Endothelial cell of umbilical vein (primary cell): ENCODE results near the gene ADA. TPM values are rescaled to one million over a fixed set of nuclear protein-coding genes. Genes with fewer than 3 reads are reported as not detected.
A peak's percentile ranks its signal among the peaks of the same experiment; 100 is the strongest.

Experiments
- BruUV-seq: library from RNA; stranded (reverse); fragments of 400-500 nt; replicated peaks from 2 replicates; lab custom pipeline; 2021; lab: Mats Ljungman, UMichigan
- CTCF ChIA-PET: fragments of 300-600, 350-600 bp; sonication (Branson Sonifier 250); formaldehyde crosslinking; loops from one replicate; lab custom pipeline; 2021; ENCODE audit warnings: antibody characterized with exemption, inconsistent platforms; lab: Charles Lee
- POLR2A ChIA-PET: fragments of 300-600, 350-600 bp; sonication (Branson Sonifier 250); formaldehyde crosslinking; loops from one replicate; lab custom pipeline; 2021; ENCODE audit warnings: antibody characterized with exemption, inconsistent platforms; lab: Charles Lee
- DNase-seq: peaks from one replicate; pipeline ENCODE4 v3.0.0-alpha.2; 2011; ENCODE audit warnings: low read depth, low spot score
- FAIRE-seq: peaks from 2 replicates; lab custom pipeline; 2011; peaks lifted over from hg19 to GRCh38; lab: Jason Lieb, UNC
- H2AFZ ChIP-seq: 2 replicates; pipeline ENCODE4 v1.6.0; 2012; ENCODE audit warnings: low read depth, low read length, control low read depth, inconsistent platforms
- H3K27ac ChIP-seq: 2 replicates; pipeline ENCODE4 v1.5.1; 2011; ENCODE audit warnings: low read depth, mild to moderate bottlenecking, control low read depth, low read length, moderate library complexity; ENCODE audit not compliant: insufficient read depth
- H3K27me3 ChIP-seq, 2 experiments: 2 replicates each; pipeline versions ENCODE4 v1.6.0 to v1.6.1; 2011; ENCODE audit warnings: low read length in 2 of 2, mixed read lengths in 1 of 2; ENCODE audit not compliant: control insufficient read depth in 2 of 2, insufficient read depth in 2 of 2
- H3K36me3 ChIP-seq, 2 experiments: 2 replicates in 1 of 2; 3 replicates in 1 of 2; pipeline ENCODE4 v1.5.1; 2011; ENCODE audit warnings: low read length in 2 of 2, mild to moderate bottlenecking in 1 of 2, moderate library complexity in 1 of 2; ENCODE audit not compliant: control insufficient read depth in 2 of 2, insufficient read depth in 2 of 2; ENCODE audit errors: extremely low read depth in 1 of 2
- H3K4me1 ChIP-seq: 3 replicates; pipeline ENCODE4 v1.5.1; 2011; ENCODE audit warnings: mild to moderate bottlenecking, low read length; ENCODE audit not compliant: control insufficient read depth, insufficient read depth; ENCODE audit errors: extremely low read depth
- H3K4me2 ChIP-seq: 2 replicates; pipeline ENCODE4 v1.6.1; 2011; ENCODE audit warnings: low read length, control low read depth, mixed read lengths; ENCODE audit not compliant: insufficient read depth
- H3K4me3 ChIP-seq, 3 experiments: fragments of 200-600 bp in 1 of 3; sonication (generic), shearing (Covaris generic) in 1 of 3; replicated peaks in 1 of 3; 2 replicates each; pipeline ENCODE4 v1.5.1; 2011 to 2016; ENCODE audit warnings: control low read depth in 3 of 3, low read length in 3 of 3, mild to moderate bottlenecking in 2 of 3, inconsistent platforms in 1 of 3, low read depth in 1 of 3, moderate library complexity in 1 of 3; ENCODE audit not compliant: insufficient read depth in 1 of 3
- H3K79me2 ChIP-seq: 2 replicates; pipeline ENCODE4 v1.6.0; 2012; ENCODE audit warnings: low read length, inconsistent platforms; ENCODE audit not compliant: control insufficient read depth, insufficient read depth
- H3K9ac ChIP-seq: replicated peaks from 2 replicates; pipeline ENCODE3; 2011; ENCODE audit warnings: low read length, control low read depth; ENCODE audit not compliant: insufficient read depth; ENCODE audit errors: extremely low read depth
- H3K9me1 ChIP-seq: replicated peaks from 3 replicates; pipeline ENCODE4 v1.6.0; 2011; ENCODE audit warnings: mild to moderate bottlenecking, low read length; ENCODE audit not compliant: control insufficient read depth, insufficient read depth; ENCODE audit errors: extremely low read depth
- H3K9me3 ChIP-seq: replicated peaks from 2 replicates; pipeline ENCODE4 v1.5.1; 2012; ENCODE audit warnings: low read length, inconsistent platforms; ENCODE audit not compliant: control insufficient read depth, insufficient read depth
- H4K20me1 ChIP-seq: replicated peaks from 2 replicates; pipeline ENCODE3; 2011; ENCODE audit warnings: mild to moderate bottlenecking, low read length; ENCODE audit not compliant: control insufficient read depth, insufficient read depth; ENCODE audit errors: extremely low read depth
- CTCF ChIP-seq, 2 donors: IDR thresholded peaks; 1 replicate in 1 of 2; 2 replicates in 1 of 2; pipeline ENCODE4 v1.5.1; 2011; ENCODE audit warnings: low read length in 2 of 2, mild to moderate bottlenecking in 2 of 2, moderate library complexity in 2 of 2, control low read depth in 1 of 2, inconsistent platforms in 1 of 2, low read depth in 1 of 2; ENCODE audit not compliant: insufficient read depth in 1 of 2; ENCODE audit errors: extremely low read depth in 1 of 2
- EZH2 ChIP-seq: IDR thresholded peaks from 2 replicates; pipeline ENCODE4 v1.6.1; 2012; ENCODE audit warnings: borderline replicate concordance, low read depth, mild to moderate bottlenecking, moderate library complexity, low read length, inconsistent platforms; ENCODE audit not compliant: severe bottlenecking
- FOS ChIP-seq: IDR thresholded peaks from 2 replicates; pipeline ENCODE4 v1.6.1; 2011; ENCODE audit warnings: mild to moderate bottlenecking, low read length, moderate library complexity, borderline replicate concordance; ENCODE audit not compliant: insufficient read depth
- GATA2 ChIP-seq: IDR thresholded peaks from 2 replicates; pipeline ENCODE4 v1.7.0; 2011; ENCODE audit warnings: low read depth, mild to moderate bottlenecking, moderate library complexity, mixed read lengths, low read length; ENCODE audit not compliant: insufficient read length, insufficient read depth
- JUN ChIP-seq: IDR thresholded peaks from 2 replicates; pipeline ENCODE4 v1.6.1; 2011; ENCODE audit warnings: borderline replicate concordance, low read depth; ENCODE audit not compliant: insufficient read length, insufficient read depth
- MAX ChIP-seq: IDR thresholded peaks from 2 replicates; pipeline ENCODE4 v1.6.1; 2011; ENCODE audit not compliant: insufficient read depth, insufficient read length
- MYC ChIP-seq: IDR thresholded peaks from one replicate; pipeline ENCODE4 v1.6.1; 2011; ENCODE audit warnings: mild to moderate bottlenecking, low read depth, low read length
- POLR2A ChIP-seq: IDR thresholded peaks from 2 replicates; pipeline ENCODE4 v1.6.1; 2012; ENCODE audit warnings: low read depth, mild to moderate bottlenecking, control low read depth, low read length
- POLR2AphosphoS5 ChIP-seq: IDR thresholded peaks from 2 replicates; pipeline ENCODE4 v1.6.1; 2012; ENCODE audit warnings: low read depth, mild to moderate bottlenecking, control low read depth, low read length, moderate library complexity; ENCODE audit not compliant: insufficient read depth
- dilution Hi-C: fragments of 300-500 bp; cut with MboI; formaldehyde crosslinking; loops from one replicate; pipeline ENCODE4 v1.15.0; 2019; ENCODE audit warnings: low sequenced_read_pairs; ENCODE audit not compliant: extremely low pct_ligation_motif_present
- intact Hi-C: fragments of 100-400 bp; cut with micrococcal nuclease; formaldehyde crosslinking; loops from one replicate; pipeline ENCODE4 v1.10.0; 2022
- polyA plus RNA-seq, 4 experiments: library from polyadenylated mRNA; depleted of rRNA in 3 of 4; stranded (reverse) in 3 of 4; unstranded in 1 of 4; fragments of >200 nt; gene quantifications; 2 replicates each; pipeline versions ENCODE4 v1.2.1 to v1.2.3, GENCODE V29; 2011 to 2012; ENCODE audit warnings: missing spikeins in 1 of 4
- total RNA-seq: library from RNA; stranded (reverse); gene quantifications from 2 replicates; pipeline ENCODE4 v1.2.3, GENCODE V29; 2021

The ADA gene
- total and polyA plus RNA-seq, 2 donors (not counting 3 experiments of a cell fraction or from before 2014, with no cell fraction given) = 26.3 to 33.1 TPM

GRCh38 chr20:44615169-44615791 is 36.2 kb downstream of the ADA start:
- no peak for FAIRE-seq
- intact Hi-C loops = no loop called here
- H3K36me3 ChIP-seq = peaks cover 10 to 43% of the 10 kb centered on the region in 2 experiments

More at GRCh38 chr20:44615169-44615791, 36.2 kb downstream of the ADA start:
- peak; percentile 67 for DNase-seq
- dilution Hi-C loops = no loop called here
- Histone ChIP-seq H3K4me1 (no peaks in the 10 kb centered on the region), H3K9ac (no peak overlapping the region), H3K4me3 (no peak overlapping the region), H3K4me2 (no peak overlapping the region), H4K20me1 (no peaks in the 10 kb centered on the region), H3K27ac (no peak overlapping the region), H2AFZ (no peak overlapping the region), H3K79me2 (peaks cover 27% of the 10 kb centered on the region), H3K9me1 (no peaks in the 10 kb centered on the region), H3K9me3 (no peaks in the 10 kb centered on the region), H3K27me3 (no peaks in the 10 kb centered on the region)
- TF ChIP-seq MAX = no peak
- TF ChIP-seq POLR2AphosphoS5 = no peak
- TF ChIP-seq CTCF (IDR thresholded peaks at IDR 0.05; ENCODE audit: extremely low read depth in 1 of 2, insufficient read depth in 1 of 2, low read depth in 1 of 2, low read length in 2 of 2) = no peak
- TF ChIP-seq POLR2A = no peak
- no peak for TF ChIP-seq MYC
- TF ChIP-seq GATA2 = no peak
- no peak for TF ChIP-seq JUN
- TF ChIP-seq EZH2 = no peak
- no peak for TF ChIP-seq FOS
- ChIA-PET CTCF (interaction anchor here (0.7 to 2.4 kb wide), 4 partner anchors 14 to 118 kb away, joined by 3 to 12 read pairs (median 4); no protein-coding TSS in a partner anchor), POLR2A (interaction anchor here (0.6 kb wide), 1 partner anchor 878 kb away, joined by 3 read pairs; no protein-coding TSS in a partner anchor)
- BruUV-seq = no TSS peak
